Smooth muscle cell of the brain vasculature (primary cell): Measurements from ENCODE around the gene NR6A1.

Source experiments
- DNase-seq: peaks from one replicate; pipeline ENCODE4 v3.0.0-alpha.2; 2012; ENCODE audit warnings: low read depth, low spot score

The NR6A1 gene

GRCh38 chr9:124490004-124490403 is 281.1 kb downstream of the NR6A1 start:
- DNase-seq = no peak

- DNase-seq = no peak
Observed at GRCh38 chr9:124489222-124489621, 281.9 kb downstream of the NR6A1 start.

- DNase-seq = no peak
Observed at GRCh38 chr9:124488641-124489210, 282.4 kb downstream of the NR6A1 start.

- DNase-seq = no peak
Observed at GRCh38 chr9:124487260-124488182, 283.6 kb downstream of the NR6A1 start.

DNA sequence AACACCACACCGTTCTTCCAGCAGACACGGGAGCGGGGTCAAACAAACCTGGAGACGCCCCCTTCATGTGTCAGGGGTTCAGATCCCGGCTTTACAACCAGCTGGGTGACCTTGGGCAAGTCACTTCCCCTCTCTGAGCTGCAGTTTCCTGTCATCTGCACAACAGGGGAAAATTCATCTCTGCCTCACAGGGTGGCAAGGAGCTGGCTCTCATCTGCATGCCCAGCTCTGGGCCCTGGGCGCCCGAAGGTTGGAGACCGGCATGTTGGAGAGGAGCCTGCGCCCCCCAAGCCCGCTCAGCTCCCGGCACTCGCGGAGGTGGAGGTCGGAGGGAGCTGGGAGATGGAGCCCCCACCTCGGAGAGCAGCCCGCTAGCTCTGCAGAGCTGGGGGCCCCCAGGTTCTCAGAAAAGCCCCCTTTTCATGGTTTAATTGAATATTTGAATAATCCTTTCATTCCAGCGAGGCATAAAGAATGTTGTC is 284.3 kb downstream of the NR6A1 start:
- DNase-seq = no peak

DNA sequence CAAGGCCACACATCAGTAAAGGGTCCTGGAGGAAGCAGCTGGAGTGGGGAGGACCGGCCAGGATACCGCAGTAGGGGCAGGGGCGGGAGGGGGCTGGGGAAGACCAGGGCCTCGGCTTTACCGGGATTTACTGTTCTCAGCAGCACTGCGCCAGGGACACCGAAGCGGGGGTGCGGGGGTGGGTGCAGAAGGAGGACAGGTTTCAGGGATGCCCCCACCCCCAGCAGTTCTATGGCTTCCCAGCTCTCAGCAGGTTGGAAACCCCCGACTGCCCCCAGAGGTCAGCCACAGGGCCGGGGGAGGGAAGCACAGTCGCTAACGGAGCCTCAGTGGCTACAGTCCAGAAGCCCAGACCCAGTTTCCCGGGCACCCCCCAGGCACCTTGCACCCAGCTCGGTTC is 285.2 kb downstream of the NR6A1 start:
- DNase-seq = no peak

- no peak for DNase-seq
Observed at GRCh38 chr9:124485201-124485600, 285.9 kb downstream of the NR6A1 start.

DNA sequence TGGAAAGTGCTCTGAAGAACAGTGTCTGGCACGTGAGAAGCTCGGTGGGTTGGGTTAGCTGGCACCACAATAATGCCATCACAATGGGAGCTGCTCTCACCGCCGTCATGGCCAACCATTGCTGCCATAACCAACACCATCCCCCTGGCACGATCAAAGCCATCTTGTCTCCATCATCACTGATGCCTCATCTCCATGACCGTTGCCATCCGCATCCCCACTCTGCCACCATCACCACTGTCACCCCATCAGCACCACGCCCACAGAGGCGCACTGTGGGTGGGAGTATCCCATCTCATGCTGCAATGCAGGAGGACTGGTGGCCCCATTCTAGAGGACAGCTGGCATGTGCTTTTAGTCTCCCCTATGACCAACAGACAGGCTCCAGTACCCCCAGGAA is 287.6 kb downstream of the NR6A1 start:
- DNase-seq = no peak

GRCh38 chr9:124482431-124483031 is 288.6 kb downstream of the NR6A1 start:
- no peak for DNase-seq

DNA sequence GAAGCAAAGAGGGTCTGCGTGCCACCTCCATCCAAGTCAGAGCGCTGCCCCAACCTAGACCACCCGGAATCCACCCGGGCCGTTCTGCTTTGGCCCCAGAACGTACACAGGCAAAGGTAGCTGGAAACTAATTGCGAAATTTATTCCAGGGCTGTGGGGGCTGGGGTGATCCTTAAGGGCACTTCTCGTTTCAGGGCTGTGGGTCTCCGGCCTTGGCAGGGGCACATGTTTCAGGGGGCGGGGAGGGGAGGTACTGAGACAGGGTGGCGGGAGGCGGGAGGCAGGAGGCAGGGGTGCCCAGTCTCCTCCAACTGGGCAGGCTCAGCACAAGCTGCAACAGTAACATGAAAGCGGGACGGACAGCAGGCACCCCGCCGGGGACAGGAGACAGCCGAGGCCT is 290.0 kb downstream of the NR6A1 start:
- no peak for DNase-seq

GRCh38 chr9:124480621-124480981 is 290.5 kb downstream of the NR6A1 start:
- DNase-seq = no peak

- no peak for DNase-seq
Observed at GRCh38 chr9:124479947-124480620, 291.0 kb downstream of the NR6A1 start.

- no peak for DNase-seq
Observed at GRCh38 chr9:124479371-124479770, 291.7 kb downstream of the NR6A1 start.

- no peak for DNase-seq
Observed at GRCh38 chr9:124478354-124478753, 292.8 kb downstream of the NR6A1 start.

- DNase-seq = no peak
Observed at GRCh38 chr9:124477648-124478285, 293.3 kb downstream of the NR6A1 start.

DNA sequence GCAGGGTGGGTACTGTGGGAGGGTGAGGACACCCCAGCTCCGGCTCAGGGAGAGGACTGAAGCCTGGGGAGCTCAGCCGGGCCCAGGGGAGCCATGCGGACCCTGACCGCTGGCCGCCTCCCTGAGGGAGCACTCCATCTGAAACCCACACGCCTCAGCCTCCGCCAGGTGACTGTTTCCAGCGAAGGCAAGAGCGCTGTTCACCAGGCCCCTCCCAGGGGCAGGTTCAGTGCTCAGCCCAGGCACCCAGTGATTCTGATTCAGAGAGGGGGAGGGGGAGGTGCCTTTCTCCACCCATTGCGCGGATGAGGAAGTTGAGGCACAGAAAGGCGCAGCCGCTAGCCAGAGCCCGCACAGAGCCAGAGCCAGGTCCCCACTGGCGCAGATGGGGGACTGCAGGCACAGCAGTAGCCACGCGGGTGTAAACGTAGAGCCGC is 293.9 kb downstream of the NR6A1 start:
- no peak for DNase-seq

GRCh38 chr9:124475868-124476690 is 295.0 kb downstream of the NR6A1 start:
- no peak for DNase-seq

- no peak for DNase-seq
Observed at GRCh38 chr9:124475158-124475867, 295.8 kb downstream of the NR6A1 start.

- DNase-seq = no peak
Observed at GRCh38 chr9:124474151-124474550, 297.0 kb downstream of the NR6A1 start.

DNA sequence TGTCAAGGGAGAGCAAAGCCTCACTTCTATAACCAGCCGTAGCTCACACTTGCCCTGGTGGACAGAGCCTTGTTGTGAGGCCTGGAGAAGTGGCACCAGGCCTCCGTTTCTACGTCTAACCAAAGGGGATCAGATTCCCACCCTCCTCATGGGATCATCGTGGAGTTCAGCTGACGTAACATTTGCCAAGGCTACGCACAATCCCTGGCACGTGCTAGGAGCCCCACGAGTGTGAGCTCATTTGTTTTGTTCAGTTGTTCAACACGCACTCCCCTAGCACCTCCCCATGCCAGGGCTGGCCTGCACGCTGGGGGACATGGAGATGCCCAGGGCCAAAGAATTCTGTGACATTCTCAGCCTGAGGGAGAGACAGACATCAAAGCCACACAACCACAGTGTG is 297.8 kb downstream of the NR6A1 start:
- DNase-seq = no peak
